H9 (cell line): ENCODE measurements around the gene SPTLC3. TPM values are rescaled to one million over a fixed set of nuclear protein-coding genes. Genes with fewer than 3 reads are reported as not detected.
A peak's percentile ranks its signal among the peaks of the same experiment; 100 is the strongest.

Experiments
- DNase-seq: peaks from one replicate; pipeline ENCODE4 v3.0.0-alpha.2; 2017
- H2AFZ ChIP-seq: one replicate; pipeline ENCODE4 v1.6.1; 2013; ENCODE audit warnings: mild to moderate bottlenecking, low read length, control low read depth, moderate library complexity
- H2AK5ac ChIP-seq: 2 replicates; pipeline ENCODE4 v1.6.1; 2013; ENCODE audit warnings: low read length, control low read depth, mixed read lengths; ENCODE audit not compliant: insufficient read length
- H2BK120ac ChIP-seq: one replicate; pipeline ENCODE4 v1.6.1; 2013; ENCODE audit warnings: low read depth, mild to moderate bottlenecking, low read length, control low read depth, inconsistent platforms; ENCODE audit not compliant: poor library complexity, severe bottlenecking
- H2BK12ac ChIP-seq: 2 replicates; pipeline ENCODE4 v1.6.1; 2013; ENCODE audit warnings: low read length, control low read depth, mixed read lengths, low read depth; ENCODE audit not compliant: insufficient read length
- H2BK15ac ChIP-seq: 2 replicates; pipeline ENCODE4 v1.6.1; 2013; ENCODE audit warnings: low read depth, low read length, control low read depth
- H2BK20ac ChIP-seq: one replicate; pipeline ENCODE4 v1.6.1; 2013; ENCODE audit warnings: low read depth, mild to moderate bottlenecking, low read length, control low read depth, inconsistent platforms; ENCODE audit not compliant: poor library complexity, severe bottlenecking
- H2BK5ac ChIP-seq: 2 replicates; pipeline ENCODE4 v1.6.1; 2013; ENCODE audit warnings: low read length, control low read depth, mixed read lengths; ENCODE audit not compliant: insufficient read length
- H3K14ac ChIP-seq: 2 replicates; pipeline ENCODE4 v1.6.1; 2013; ENCODE audit warnings: low read length, control low read depth; ENCODE audit not compliant: insufficient read depth
- H3K18ac ChIP-seq: 2 replicates; pipeline ENCODE4 v1.6.1; 2013; ENCODE audit warnings: low read depth, mild to moderate bottlenecking, mixed read lengths, low read length, control low read depth; ENCODE audit not compliant: insufficient read length
- H3K23ac ChIP-seq: 2 replicates; pipeline ENCODE4 v1.6.1; 2013; ENCODE audit warnings: low read length, control low read depth, mixed read lengths, low read depth; ENCODE audit not compliant: insufficient read length
- H3K23me2 ChIP-seq: 2 replicates; pipeline ENCODE4 v1.6.1; 2013; ENCODE audit warnings: low read depth, mild to moderate bottlenecking, mixed read lengths, low read length, control low read depth; ENCODE audit not compliant: insufficient read length, poor library complexity, severe bottlenecking
- H3K27ac ChIP-seq: 2 replicates; pipeline ENCODE4 v1.5.1; 2013; ENCODE audit warnings: low read length, control low read depth, mixed read lengths, low read depth; ENCODE audit not compliant: insufficient read length
- H3K27me3 ChIP-seq: 2 replicates; pipeline ENCODE4 v1.6.1; 2013; ENCODE audit warnings: low read length, control low read depth, inconsistent platforms; ENCODE audit not compliant: insufficient read depth
- H3K4ac ChIP-seq: 2 replicates; pipeline ENCODE4 v1.6.1; 2013; ENCODE audit warnings: low read depth, mild to moderate bottlenecking, control low read depth, inconsistent platforms, low read length, moderate library complexity
- H3K4me1 ChIP-seq: 2 replicates; pipeline ENCODE4 v1.6.1; 2013; ENCODE audit warnings: low read length, control low read depth, inconsistent platforms; ENCODE audit not compliant: insufficient read depth
- H3K4me2 ChIP-seq: 2 replicates; pipeline ENCODE4 v1.6.1; 2013; ENCODE audit warnings: low read length, control low read depth, mixed read lengths; ENCODE audit not compliant: insufficient read length, insufficient read depth
- H3K56ac ChIP-seq: 2 replicates; pipeline ENCODE4 v1.6.1; 2013; ENCODE audit warnings: low read depth, mild to moderate bottlenecking, mixed read lengths, low read length, control low read depth; ENCODE audit not compliant: insufficient read length
- H3K79me1 ChIP-seq: 2 replicates; pipeline ENCODE4 v1.6.1; 2013; ENCODE audit warnings: low read depth, mild to moderate bottlenecking, moderate library complexity, low read length, control low read depth, inconsistent platforms; ENCODE audit not compliant: insufficient read depth, poor library complexity, severe bottlenecking
- H3K79me2 ChIP-seq: 2 replicates; pipeline ENCODE4 v1.6.1; 2013; ENCODE audit warnings: low read length, control low read depth, inconsistent platforms; ENCODE audit not compliant: insufficient read depth
- H3K9ac ChIP-seq: 2 replicates; pipeline ENCODE4 v1.6.1; 2013; ENCODE audit warnings: low read length, control low read depth, mixed read lengths; ENCODE audit not compliant: insufficient read length; ENCODE audit errors: extremely low read depth
- H3K9me3 ChIP-seq: one replicate; pipeline ENCODE4 v1.6.1; 2013; ENCODE audit warnings: low read depth, low read length, inconsistent platforms; ENCODE audit not compliant: control insufficient read depth
- H3T11ph ChIP-seq: one replicate; pipeline ENCODE4 v1.6.1; 2013; ENCODE audit warnings: mild to moderate bottlenecking, low read length, control low read depth, inconsistent platforms
- H4K20me1 ChIP-seq: one replicate; pipeline ENCODE4 v1.6.1; 2013; ENCODE audit not compliant: control insufficient read depth, insufficient read length, insufficient read depth
- H4K5ac ChIP-seq: 2 replicates; pipeline ENCODE4 v1.6.1; 2013; ENCODE audit warnings: low read depth, mild to moderate bottlenecking, mixed read lengths, low read length, control low read depth; ENCODE audit not compliant: insufficient read length
- H4K8ac ChIP-seq: replicated peaks from 2 replicates; pipeline ENCODE4 v1.6.1; 2013; ENCODE audit warnings: low read length, control low read depth, mixed read lengths, low read depth; ENCODE audit not compliant: insufficient read length
- H4K91ac ChIP-seq: 2 replicates; pipeline ENCODE4 v1.6.1; 2013; ENCODE audit warnings: low read depth, mild to moderate bottlenecking, moderate library complexity, mixed read lengths, low read length, control low read depth; ENCODE audit not compliant: insufficient read length
- H3K27ac Mint-ChIP-seq, 3 experiments: 2 replicates in 2 of 3; 3 replicates in 1 of 3; pipeline ENCODE4 v1.8.0; 2020 to 2021; ENCODE audit warnings: mixed read lengths in 3 of 3, mild to moderate bottlenecking in 1 of 3, moderate library complexity in 1 of 3
- H3K27me3 Mint-ChIP-seq: 2 replicates; pipeline ENCODE4 v1.8.0; 2021; ENCODE audit warnings: low read depth, mild to moderate bottlenecking, moderate library complexity, mixed read lengths
- H3K36me3 Mint-ChIP-seq, 3 experiments: 2 replicates in 2 of 3; 3 replicates in 1 of 3; pipeline ENCODE4 v1.8.0; 2020 to 2021; ENCODE audit warnings: low read depth in 3 of 3, mixed read lengths in 3 of 3; ENCODE audit not compliant: insufficient read depth in 1 of 3
- H3K4me1 Mint-ChIP-seq, 2 experiments: 2 replicates each; pipeline ENCODE4 v1.8.0; 2020; ENCODE audit warnings: mixed read lengths in 2 of 2
- H3K4me3 Mint-ChIP-seq, 2 experiments: 2 replicates in 1 of 2; 3 replicates in 1 of 2; pipeline ENCODE4 v1.8.0; 2020 to 2021; ENCODE audit warnings: mild to moderate bottlenecking in 2 of 2, mixed read lengths in 2 of 2, moderate library complexity in 1 of 2
- H3K9me3 Mint-ChIP-seq, 2 experiments: 2 replicates in 1 of 2; 3 replicates in 1 of 2; pipeline ENCODE4 v1.8.0; 2020; ENCODE audit warnings: mild to moderate bottlenecking in 2 of 2, mixed read lengths in 2 of 2, moderate library complexity in 1 of 2
- WGBS: extraction: QIAGEN DNeasy Blood & Tissue Kit; methylation state at CpG from one replicate; pipeline ENCODE4 v1.1.7; 2013; ENCODE audit warnings: missing lambda C conversion rate, low lambda C conversion rate, mixed read lengths; ENCODE audit not compliant: insufficient read length; ENCODE audit errors: extremely low coverage; 5-methylcytosine and 5-hydroxymethylcytosine counted together
- total RNA-seq: library from RNA; stranded (reverse); gene quantifications from 2 replicates; pipeline ENCODE4 v1.2.1, GENCODE V29; 2021
- TF ChIP-seq, protein P1 (sequence below): fragments of 200-600 bp; sonication (generic); conservative IDR thresholded peaks from 3 replicates; pipeline ENCODE4 v1.8.0; 2021; ENCODE audit warnings: antibody characterized with exemption, mild to moderate bottlenecking

SPTLC3 gene
- total RNA-seq, 1 experiment from 2014 or later = 0.68 TPM

DNA sequence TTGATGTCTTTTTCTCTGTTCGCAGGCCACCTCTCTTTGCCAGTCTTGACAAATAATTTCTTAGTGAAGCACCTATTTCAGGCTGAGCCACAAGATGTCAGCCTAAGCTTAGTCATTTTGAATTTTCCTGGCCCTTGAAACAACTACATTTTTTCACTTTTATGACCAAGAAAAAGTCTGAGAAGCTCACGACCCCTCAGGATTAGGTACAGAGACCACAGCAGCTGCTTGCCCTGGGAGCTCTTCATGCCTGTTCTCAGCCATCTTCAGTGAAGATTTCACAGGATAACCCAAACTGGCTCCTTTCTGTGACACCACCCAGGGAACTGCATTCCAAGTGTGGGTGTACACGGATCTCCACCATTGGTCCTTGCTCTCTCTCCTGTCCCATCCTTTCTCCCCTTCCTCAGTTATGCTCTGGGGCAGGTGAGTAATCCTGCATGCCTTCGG, 38.4 kb upstream of the SPTLC3 start:
- H3K9me3 Mint-ChIP-seq = peaks cover 6 to 7% of the 10 kb centered on the region in 2 experiments
- H2AK5ac ChIP-seq = no peak overlapping the region
- H3K27ac Mint-ChIP-seq = peak overlapping the region in 1 of 3 experiments; percentile 88; a peak in 1 of 7 replicates
- no peak overlapping the region for H3K9ac ChIP-seq
- no peak overlapping the region for H4K91ac ChIP-seq
- H3K27me3 Mint-ChIP-seq = no peaks in the 10 kb centered on the region; the same call in 1 of the 2 replicates
- H3K18ac ChIP-seq = no peak overlapping the region
- no peak overlapping the region for H3K56ac ChIP-seq
- H3K4me1 Mint-ChIP-seq = peaks cover 4 to 5% of the 10 kb centered on the region in 2 experiments; a peak in 3 of 4 replicates
- DNase-seq = no peak
- no peak overlapping the region for H2BK12ac ChIP-seq
- no peak overlapping the region for H4K5ac ChIP-seq
- no peaks in the 10 kb centered on the region; the same call in 1 of the 2 replicates for H3K4me1 ChIP-seq
- H2BK5ac ChIP-seq = no peak overlapping the region
- no peaks in the 10 kb centered on the region for H4K20me1 ChIP-seq
- H3K27me3 ChIP-seq = no peaks in the 10 kb centered on the region
- H2BK15ac ChIP-seq = no peak overlapping the region
- WGBS = no CpG with 5 or more reads among the region's 4 CpGs
- H2BK20ac ChIP-seq = no peak overlapping the region
- H3T11ph ChIP-seq = no peak overlapping the region
- H3K79me1 ChIP-seq = no peaks in the 10 kb centered on the region
- no peak overlapping the region for H3K4me3 Mint-ChIP-seq
- H3K9me3 ChIP-seq = peaks cover 5% of the 10 kb centered on the region
- H2BK120ac ChIP-seq = no peak overlapping the region
- H4K8ac ChIP-seq = no peak overlapping the region
- no peak overlapping the region for H3K4ac ChIP-seq
- no peak overlapping the region for H3K4me2 ChIP-seq
- no peak overlapping the region for H3K27ac ChIP-seq
- no peak overlapping the region for H3K23ac ChIP-seq
- no peak overlapping the region for H3K14ac ChIP-seq
- H2AFZ ChIP-seq = no peak overlapping the region
- TF ChIP-seq, protein P1, sequence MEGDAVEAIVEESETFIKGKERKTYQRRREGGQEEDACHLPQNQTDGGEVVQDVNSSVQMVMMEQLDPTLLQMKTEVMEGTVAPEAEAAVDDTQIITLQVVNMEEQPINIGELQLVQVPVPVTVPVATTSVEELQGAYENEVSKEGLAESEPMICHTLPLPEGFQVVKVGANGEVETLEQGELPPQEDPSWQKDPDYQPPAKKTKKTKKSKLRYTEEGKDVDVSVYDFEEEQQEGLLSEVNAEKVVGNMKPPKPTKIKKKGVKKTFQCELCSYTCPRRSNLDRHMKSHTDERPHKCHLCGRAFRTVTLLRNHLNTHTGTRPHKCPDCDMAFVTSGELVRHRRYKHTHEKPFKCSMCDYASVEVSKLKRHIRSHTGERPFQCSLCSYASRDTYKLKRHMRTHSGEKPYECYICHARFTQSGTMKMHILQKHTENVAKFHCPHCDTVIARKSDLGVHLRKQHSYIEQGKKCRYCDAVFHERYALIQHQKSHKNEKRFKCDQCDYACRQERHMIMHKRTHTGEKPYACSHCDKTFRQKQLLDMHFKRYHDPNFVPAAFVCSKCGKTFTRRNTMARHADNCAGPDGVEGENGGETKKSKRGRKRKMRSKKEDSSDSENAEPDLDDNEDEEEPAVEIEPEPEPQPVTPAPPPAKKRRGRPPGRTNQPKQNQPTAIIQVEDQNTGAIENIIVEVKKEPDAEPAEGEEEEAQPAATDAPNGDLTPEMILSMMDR = peak; percentile 72
- no peaks in the 10 kb centered on the region for H3K23me2 ChIP-seq
- peaks cover 4 to 7% (median 7%) of the 10 kb centered on the region in 3 experiments; a peak in 6 of 7 replicates for H3K36me3 Mint-ChIP-seq
- no peaks in the 10 kb centered on the region for H3K79me2 ChIP-seq
